HepG2 (cell line): ENCODE measurements around the gene ENO2. TPM values are rescaled to one million over a fixed set of nuclear protein-coding genes. Genes with fewer than 3 reads are reported as not detected.

Source experiments
- AGO2 ChIP-seq: fragments of 200-400 bp; formaldehyde crosslinking; optimal IDR thresholded peaks from 2 replicates; pipeline ENCODE3; 2017; ENCODE audit warnings: mild to moderate bottlenecking, low read depth, low read length, moderate library complexity
- BRD4 ChIP-seq: sonication (generic); formaldehyde crosslinking; IDR thresholded peaks from 2 replicates; pipeline ENCODE4 v1.4.0; 2020; ENCODE audit warnings: missing genetic modification reagents
- DDIT3 ChIP-seq: sonication (generic); formaldehyde crosslinking; IDR thresholded peaks from 2 replicates; pipeline ENCODE4 v1.4.0; 2020; ENCODE audit warnings: mild to moderate bottlenecking, missing genetic modification reagents
- FOXK2 ChIP-seq: fragments of 450-650 bp; IDR thresholded peaks from 2 replicates; pipeline ENCODE4 v1.6.1; 2016
- KDM5B ChIP-seq: sonication (generic); formaldehyde crosslinking; IDR thresholded peaks from 2 replicates; pipeline ENCODE4 v1.4.0; 2020; ENCODE audit warnings: missing genetic modification reagents, mild to moderate bottlenecking, borderline replicate concordance
- MTF2 ChIP-seq: sonication (generic); formaldehyde crosslinking; IDR thresholded peaks from 2 replicates; pipeline ENCODE4 v1.5.0; 2020; ENCODE audit warnings: missing genetic modification reagents, borderline replicate concordance
- NR2C2 ChIP-seq: sonication (generic); formaldehyde crosslinking; IDR thresholded peaks from 2 replicates; pipeline ENCODE4 v1.4.0; 2020; ENCODE audit warnings: missing genetic modification reagents, mild to moderate bottlenecking, moderate library complexity, borderline replicate concordance
- NR2F6 ChIP-seq, 2 experiments: IDR thresholded peaks; 2 replicates each; pipeline ENCODE4 v1.6.1; 2016; ENCODE audit warnings: antibody characterized with exemption in 1 of 2, mild to moderate bottlenecking in 1 of 2
- PAF1 ChIP-seq: IDR thresholded peaks from 2 replicates; pipeline ENCODE4 v1.6.1; 2016; ENCODE audit warnings: missing genetic modification reagents, missing compliant biosample characterization
- PCBP2 ChIP-seq: fragments of 200-400 bp; formaldehyde crosslinking; optimal IDR thresholded peaks from 2 replicates; pipeline ENCODE3; 2018; ENCODE audit warnings: low read length, low read depth; ENCODE audit not compliant: poor library complexity, severe bottlenecking
- RARA ChIP-seq: IDR thresholded peaks from 2 replicates; pipeline ENCODE4 v1.6.1; 2016; ENCODE audit warnings: missing genetic modification reagents, missing compliant biosample characterization
- SNAI1 ChIP-seq: sonication (generic); formaldehyde crosslinking; IDR thresholded peaks from 2 replicates; pipeline ENCODE4 v1.5.0; 2020; ENCODE audit warnings: mild to moderate bottlenecking, missing genetic modification reagents, borderline replicate concordance
- SRF ChIP-seq: IDR thresholded peaks from 2 replicates; pipeline ENCODE4 v1.6.1; 2011; ENCODE audit warnings: mild to moderate bottlenecking, low read depth, low read length, moderate library complexity
- SUZ12 ChIP-seq: fragments of 150-350 bp; IDR thresholded peaks from 2 replicates; pipeline ENCODE4 v1.6.1; 2014; ENCODE audit warnings: low read depth, low read length
- TARDBP ChIP-seq: sonication (generic); formaldehyde crosslinking; IDR thresholded peaks from 2 replicates; pipeline ENCODE4 v1.8.0; 2022; ENCODE audit warnings: mild to moderate bottlenecking, missing genetic modification reagents
- U2AF2 ChIP-seq: fragments of 200-400 bp; formaldehyde crosslinking; IDR thresholded peaks from 2 replicates; pipeline ENCODE4 v1.6.1; 2017; ENCODE audit warnings: low read depth, mild to moderate bottlenecking, low read length
- ZNF260 ChIP-seq: sonication (generic); formaldehyde crosslinking; IDR thresholded peaks from 2 replicates; pipeline ENCODE4 v1.4.0; 2020; ENCODE audit warnings: missing genetic modification reagents, low read depth, mild to moderate bottlenecking, borderline replicate concordance
- ZNF691 ChIP-seq: sonication (generic); formaldehyde crosslinking; IDR thresholded peaks from 2 replicates; pipeline ENCODE4 v1.4.0; 2020; ENCODE audit warnings: missing genetic modification reagents, low read depth, mild to moderate bottlenecking, borderline replicate concordance
- ZNF792 ChIP-seq: IDR thresholded peaks from 2 replicates; pipeline ENCODE4 v1.6.1; 2016
- ZNF800 ChIP-seq: sonication (generic); formaldehyde crosslinking; IDR thresholded peaks from 2 replicates; pipeline ENCODE4 v1.4.0; 2020; ENCODE audit warnings: missing genetic modification reagents
- ZSCAN22 ChIP-seq: sonication (generic); formaldehyde crosslinking; IDR thresholded peaks from 2 replicates; pipeline ENCODE4 v1.4.0; 2020; ENCODE audit warnings: mild to moderate bottlenecking, missing genetic modification reagents
- polyA plus RNA-seq, 8 experiments: library from polyadenylated mRNA; depleted of rRNA in 3 of 8; stranded (reverse) in 7 of 8; unstranded in 1 of 8; fragments of >200 nt; fragmentation: Illumina TruSeq in 4 of 8; extraction: Trizol in 4 of 8; gene quantifications; 2 replicates each; pipeline versions ENCODE4 v1.2.1 to v1.2.3, GENCODE V29; 2011 to 2016; ENCODE audit warnings: low read depth in 4 of 8, missing spikeins in 1 of 8, mixed read lengths in 1 of 8; ENCODE audit not compliant: insufficient read depth in 1 of 8
- total RNA-seq, 5 experiments: library from RNA; depleted of rRNA; stranded (reverse); fragments of >200 nt; fragmentation: Illumina TruSeq; extraction: Trizol; gene quantifications; 2 replicates each; pipeline ENCODE4 v1.2.3, GENCODE V29; 2016; ENCODE audit warnings: low read depth in 1 of 5
- TF ChIP-seq, protein P1 (sequence below): sonication (generic); formaldehyde crosslinking; IDR thresholded peaks from 2 replicates; pipeline ENCODE4 v1.5.0; 2020; ENCODE audit warnings: missing genetic modification reagents
- TF ChIP-seq, protein P2 (sequence below): sonication (generic); formaldehyde crosslinking; IDR thresholded peaks from 2 replicates; pipeline ENCODE4 v1.4.0; 2020; ENCODE audit warnings: mild to moderate bottlenecking, missing genetic modification reagents
- TF ChIP-seq, protein P3 (sequence below): sonication (generic); formaldehyde crosslinking; IDR thresholded peaks from 2 replicates; pipeline ENCODE4 v1.5.0; 2020; ENCODE audit warnings: mild to moderate bottlenecking, missing genetic modification reagents, moderate library complexity

Gene ENO2
- total and polyA plus RNA-seq, 2 of the 13 experiments (the other 11 are each of a cell fraction or from before 2014, with no cell fraction given), result 19.3 to 136 TPM

DNA sequence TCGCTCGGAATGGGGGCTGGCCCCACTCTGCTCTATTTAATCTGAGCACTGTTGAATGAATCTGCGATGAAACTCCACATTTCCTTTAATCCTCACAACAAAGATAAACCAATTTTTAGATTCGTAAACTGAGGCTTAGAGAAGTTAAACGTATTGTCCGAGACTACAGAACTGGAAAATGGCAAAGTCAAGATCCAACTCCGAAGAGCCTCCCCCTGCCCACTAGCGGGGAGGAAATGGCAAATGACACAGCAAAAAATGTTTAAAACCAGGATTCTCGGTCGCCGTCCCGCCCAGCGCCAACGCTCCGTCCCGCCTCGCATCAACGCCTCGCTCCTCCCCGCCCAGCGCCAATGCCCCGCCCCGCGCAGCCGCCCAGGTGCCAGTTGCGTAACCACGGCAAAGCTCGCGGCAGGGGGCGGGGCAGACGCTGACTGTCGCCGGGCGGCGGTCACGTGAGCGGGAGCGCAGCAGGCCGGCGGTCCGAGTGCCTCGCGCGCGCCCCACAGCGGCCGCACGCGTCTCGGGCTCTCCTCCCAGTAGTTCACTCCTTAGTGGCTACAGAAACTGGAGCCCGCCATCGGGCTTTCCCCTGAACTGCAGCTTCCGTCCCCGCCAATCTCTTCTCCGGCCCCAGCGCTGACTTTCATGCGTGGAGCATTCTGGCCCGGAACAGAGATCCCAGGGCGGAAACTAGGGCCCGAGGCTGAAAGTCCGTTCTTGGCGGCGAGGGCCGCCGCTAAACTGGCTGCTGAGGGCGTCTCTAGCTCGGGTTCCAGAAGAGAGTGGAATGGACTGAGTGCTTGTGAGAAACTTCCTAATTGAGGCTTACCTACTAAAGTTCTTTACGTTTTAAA, 23.4 kb upstream of the ENO2 start (continued):
- TF ChIP-seq, protein P1, sequence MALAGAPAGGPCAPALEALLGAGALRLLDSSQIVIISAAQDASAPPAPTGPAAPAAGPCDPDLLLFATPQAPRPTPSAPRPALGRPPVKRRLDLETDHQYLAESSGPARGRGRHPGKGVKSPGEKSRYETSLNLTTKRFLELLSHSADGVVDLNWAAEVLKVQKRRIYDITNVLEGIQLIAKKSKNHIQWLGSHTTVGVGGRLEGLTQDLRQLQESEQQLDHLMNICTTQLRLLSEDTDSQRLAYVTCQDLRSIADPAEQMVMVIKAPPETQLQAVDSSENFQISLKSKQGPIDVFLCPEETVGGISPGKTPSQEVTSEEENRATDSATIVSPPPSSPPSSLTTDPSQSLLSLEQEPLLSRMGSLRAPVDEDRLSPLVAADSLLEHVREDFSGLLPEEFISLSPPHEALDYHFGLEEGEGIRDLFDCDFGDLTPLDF (CRISPR knock-in tag), result peak; percentile 96
- TF ChIP-seq NR2F6 (IDR thresholded peaks at IDR 0.05) (no peak), NR2F6 (CRISPR knock-in tag; IDR thresholded peaks at IDR 0.05) (peak; percentile 22; the same call in 1 of the 2 replicates), TARDBP (peak; percentile 96), U2AF2 (no peak), KDM5B (CRISPR knock-in tag) (peak; percentile 87; the same call in 1 of the 2 replicates), RARA (CRISPR knock-in tag) (peak; percentile 53; the same call in 1 of the 2 replicates), DDIT3 (CRISPR knock-in tag) (no peak), NR2C2 (CRISPR knock-in tag) (peak; percentile 54; the same call in 1 of the 2 replicates), SUZ12 (no peak), PAF1 (no peak), ZNF800 (CRISPR knock-in tag) (peak; percentile 63), BRD4 (CRISPR knock-in tag) (0 out of 2 replicates have a peak, but pooled peaks have one; percentile 23), PCBP2 (no peak), AGO2 (peak; percentile 81), ZNF691 (CRISPR knock-in tag) (peak; percentile 65; the same call in 1 of the 2 replicates), SRF (no peak), SNAI1 (CRISPR knock-in tag) (no peak), ZNF792 (CRISPR knock-in tag) (no peak), ZSCAN22 (no peak), ZNF260 (no peak), MTF2 (CRISPR knock-in tag) (peak; percentile 24; the same call in 1 of the 2 replicates), FOXK2 (no peak)
- TF ChIP-seq, protein P2, sequence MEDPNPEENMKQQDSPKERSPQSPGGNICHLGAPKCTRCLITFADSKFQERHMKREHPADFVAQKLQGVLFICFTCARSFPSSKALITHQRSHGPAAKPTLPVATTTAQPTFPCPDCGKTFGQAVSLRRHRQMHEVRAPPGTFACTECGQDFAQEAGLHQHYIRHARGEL, result no peak
- TF ChIP-seq, protein P3, sequence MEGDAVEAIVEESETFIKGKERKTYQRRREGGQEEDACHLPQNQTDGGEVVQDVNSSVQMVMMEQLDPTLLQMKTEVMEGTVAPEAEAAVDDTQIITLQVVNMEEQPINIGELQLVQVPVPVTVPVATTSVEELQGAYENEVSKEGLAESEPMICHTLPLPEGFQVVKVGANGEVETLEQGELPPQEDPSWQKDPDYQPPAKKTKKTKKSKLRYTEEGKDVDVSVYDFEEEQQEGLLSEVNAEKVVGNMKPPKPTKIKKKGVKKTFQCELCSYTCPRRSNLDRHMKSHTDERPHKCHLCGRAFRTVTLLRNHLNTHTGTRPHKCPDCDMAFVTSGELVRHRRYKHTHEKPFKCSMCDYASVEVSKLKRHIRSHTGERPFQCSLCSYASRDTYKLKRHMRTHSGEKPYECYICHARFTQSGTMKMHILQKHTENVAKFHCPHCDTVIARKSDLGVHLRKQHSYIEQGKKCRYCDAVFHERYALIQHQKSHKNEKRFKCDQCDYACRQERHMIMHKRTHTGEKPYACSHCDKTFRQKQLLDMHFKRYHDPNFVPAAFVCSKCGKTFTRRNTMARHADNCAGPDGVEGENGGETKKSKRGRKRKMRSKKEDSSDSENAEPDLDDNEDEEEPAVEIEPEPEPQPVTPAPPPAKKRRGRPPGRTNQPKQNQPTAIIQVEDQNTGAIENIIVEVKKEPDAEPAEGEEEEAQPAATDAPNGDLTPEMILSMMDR (CRISPR knock-in tag), result peak; percentile 87
